Upper lobe of right lung (tissue), 1 donor: ENCODE data around the gene NHLRC3. TPM values are rescaled to one million over a fixed set of nuclear protein-coding genes. Genes with fewer than 3 reads are reported as not detected.
"Not testable (repeated sequence)": the region's sequence is repeated elsewhere in the genome, so short reads cannot be mapped to it uniquely, and the experiment has no call there.

Experiments used
- ATAC-seq: fragments of 200-7000 bp; cut with Tn5 transposase; one replicate; pipeline ENCODE4 v1.9.1; 2020; ENCODE audit warnings: mild to moderate bottlenecking, moderate library complexity
- DNase-seq: peaks from one replicate; pipeline ENCODE4 v3.0.0-alpha.2; 2020
- H3K27ac ChIP-seq: fragments of 200-600 bp; one replicate; pipeline ENCODE4 v1.8.0; 2022
- H3K27me3 ChIP-seq: fragments of 200-600 bp; one replicate; pipeline ENCODE4 v1.8.0; 2022; ENCODE audit warnings: mild to moderate bottlenecking
- H3K36me3 ChIP-seq: fragments of 200-600 bp; one replicate; pipeline ENCODE4 v1.8.0; 2022
- H3K4me1 ChIP-seq: fragments of 200-600 bp; one replicate; pipeline ENCODE4 v1.8.0; 2022
- H3K4me3 ChIP-seq: fragments of 200-600 bp; one replicate; pipeline ENCODE4 v1.8.0; 2022; ENCODE audit warnings: mild to moderate bottlenecking
- H3K9me3 ChIP-seq: fragments of 200-600 bp; one replicate; pipeline ENCODE4 v1.8.0; 2022
- intact Hi-C: fragments of 100-400 bp; cut with DNase I; formaldehyde crosslinking; loops from one replicate; pipeline ENCODE4 v1.11.0; 2022
- total RNA-seq: library from RNA; stranded (reverse); fragmentation: NEBNext Ultra II Directional; extraction: Animal tissue kit (Norgen Biotek cat#: 25700); gene quantifications from one replicate; pipeline ENCODE4 v1.2.1, GENCODE V29; 2021
- TF ChIP-seq, protein P1 (sequence below): fragments of 200-600 bp; IDR thresholded peaks from one replicate; pipeline ENCODE4 v1.8.0; 2022; ENCODE audit warnings: antibody characterized with exemption
- donor health status: DM: no; HTN: yes; CAD: no; lungs with severe emphysema.

The NHLRC3 gene
- total RNA-seq, 1 donor from 2014 or later = 28.8 TPM

DNA sequence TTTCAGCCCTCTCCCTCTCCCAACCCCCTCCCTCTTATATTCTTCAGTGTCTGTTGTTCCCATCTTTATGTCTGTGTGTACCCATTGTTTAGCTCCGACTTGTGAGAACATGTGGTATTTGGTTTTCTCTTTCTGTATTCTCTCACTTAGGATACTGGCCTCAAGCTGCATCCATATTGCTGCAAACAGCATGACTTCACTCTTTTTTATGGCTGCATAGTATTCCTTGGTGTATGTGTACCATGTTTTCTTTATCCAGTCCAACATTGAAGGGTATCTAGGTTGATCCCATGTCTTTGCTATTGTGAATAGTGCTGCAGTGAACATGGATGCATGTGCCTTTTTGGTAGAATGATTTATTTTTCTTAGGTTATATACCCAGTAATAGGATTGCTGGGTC lies 17.8 kb downstream of the NHLRC3 start:
- DNase-seq (no peak), ATAC-seq (no peak)
- Histone ChIP-seq H3K4me1 (no peaks in the 10 kb centered on the region), H3K36me3 (peaks cover 7% of the 10 kb centered on the region), H3K9me3 (no peaks in the 10 kb centered on the region), H3K27me3 (no peaks in the 10 kb centered on the region), H3K4me3 (no peak overlapping the region), H3K27ac (no peak overlapping the region)
- intact Hi-C loops = no loop called here
- TF ChIP-seq, protein P1, sequence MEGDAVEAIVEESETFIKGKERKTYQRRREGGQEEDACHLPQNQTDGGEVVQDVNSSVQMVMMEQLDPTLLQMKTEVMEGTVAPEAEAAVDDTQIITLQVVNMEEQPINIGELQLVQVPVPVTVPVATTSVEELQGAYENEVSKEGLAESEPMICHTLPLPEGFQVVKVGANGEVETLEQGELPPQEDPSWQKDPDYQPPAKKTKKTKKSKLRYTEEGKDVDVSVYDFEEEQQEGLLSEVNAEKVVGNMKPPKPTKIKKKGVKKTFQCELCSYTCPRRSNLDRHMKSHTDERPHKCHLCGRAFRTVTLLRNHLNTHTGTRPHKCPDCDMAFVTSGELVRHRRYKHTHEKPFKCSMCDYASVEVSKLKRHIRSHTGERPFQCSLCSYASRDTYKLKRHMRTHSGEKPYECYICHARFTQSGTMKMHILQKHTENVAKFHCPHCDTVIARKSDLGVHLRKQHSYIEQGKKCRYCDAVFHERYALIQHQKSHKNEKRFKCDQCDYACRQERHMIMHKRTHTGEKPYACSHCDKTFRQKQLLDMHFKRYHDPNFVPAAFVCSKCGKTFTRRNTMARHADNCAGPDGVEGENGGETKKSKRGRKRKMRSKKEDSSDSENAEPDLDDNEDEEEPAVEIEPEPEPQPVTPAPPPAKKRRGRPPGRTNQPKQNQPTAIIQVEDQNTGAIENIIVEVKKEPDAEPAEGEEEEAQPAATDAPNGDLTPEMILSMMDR = no peak

DNA sequence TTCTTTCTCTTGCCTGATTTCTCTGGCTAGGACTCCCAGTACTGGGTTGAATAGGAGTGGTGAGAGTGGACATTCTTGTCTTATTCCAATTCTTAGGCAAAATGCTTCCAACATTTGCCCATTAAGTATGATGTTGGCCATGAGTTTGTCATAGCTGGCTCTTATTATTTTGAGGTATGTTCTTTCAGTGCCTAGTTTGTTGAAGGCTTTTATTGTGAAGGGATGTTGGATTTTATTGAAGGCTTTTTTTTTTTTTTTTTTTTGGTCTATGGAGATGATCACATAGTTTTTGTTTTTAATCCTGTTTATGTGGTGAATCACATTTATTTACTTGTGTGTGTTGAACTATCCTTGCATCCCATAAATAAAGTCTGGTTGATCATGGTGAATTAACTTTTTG lies 19.8 kb downstream of the NHLRC3 start:
- no peak for ATAC-seq
- Histone ChIP-seq H3K27ac (no peak overlapping the region), H3K4me3 (no peak overlapping the region), H3K9me3 (no peaks in the 10 kb centered on the region), H3K27me3 (no peaks in the 10 kb centered on the region), H3K4me1 (no peaks in the 10 kb centered on the region), H3K36me3 (peaks cover 4% of the 10 kb centered on the region)
- TF ChIP-seq, protein P1 = no peak
- intact Hi-C loops = no loop called here
- DNase-seq = no peak

DNA sequence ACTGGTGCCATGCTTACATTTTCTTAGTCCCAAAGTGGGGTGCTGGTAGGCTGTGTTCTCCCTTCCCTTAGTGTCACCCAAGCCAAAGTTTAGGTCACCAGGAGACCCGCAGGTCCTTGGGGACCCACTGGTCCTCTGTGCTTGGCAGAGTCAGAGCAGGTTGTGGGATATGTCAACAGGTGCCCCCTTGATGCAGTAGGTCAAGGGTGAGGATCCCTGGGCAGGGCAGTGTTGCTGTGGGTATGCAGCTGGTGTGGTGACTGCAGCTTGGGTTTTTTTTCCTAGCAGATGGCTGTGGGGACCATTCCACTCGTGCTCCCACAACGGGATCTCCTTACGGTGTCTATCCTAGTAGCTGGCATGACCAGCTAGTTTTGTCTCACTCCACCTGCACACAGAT lies 23.7 kb downstream of the NHLRC3 start:
- intact Hi-C loops = no loop called here
- no peak for DNase-seq
- Histone ChIP-seq H3K27me3 (no peaks in the 10 kb centered on the region), H3K27ac (no peak overlapping the region), H3K4me1 (no peaks in the 10 kb centered on the region), H3K36me3 (no peaks in the 10 kb centered on the region), H3K9me3 (no peaks in the 10 kb centered on the region), H3K4me3 (no peak overlapping the region)
- TF ChIP-seq, protein P1 = no peak
- ATAC-seq = no peak

DNA sequence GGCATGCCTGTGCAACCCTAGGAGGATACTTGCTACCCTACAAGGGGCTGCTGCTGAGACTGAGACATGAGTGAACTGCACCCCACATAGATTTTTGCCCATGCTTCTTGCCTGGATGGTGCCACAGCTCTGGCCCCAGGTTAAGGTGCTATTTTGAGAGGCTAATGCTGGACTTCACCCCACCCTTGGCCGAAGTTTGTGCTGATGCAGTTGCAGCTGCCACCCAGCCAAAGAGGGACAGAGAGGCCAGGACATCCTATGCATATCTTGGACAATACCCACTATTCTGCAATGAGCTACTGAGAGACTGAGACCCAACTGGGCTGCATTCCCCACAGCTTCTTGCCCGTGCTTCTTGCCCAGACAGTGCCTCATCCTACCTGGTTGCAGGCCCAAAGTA lies 34.6 kb downstream of the NHLRC3 start:
- Histone ChIP-seq H3K4me3 (no peak overlapping the region), H3K9me3 (no peaks in the 10 kb centered on the region), H3K36me3 (no peaks in the 10 kb centered on the region), H3K27me3 (no peaks in the 10 kb centered on the region), H3K27ac (no peak overlapping the region), H3K4me1 (no peaks in the 10 kb centered on the region)
- intact Hi-C loops = no loop called here
- ATAC-seq = no peak
- TF ChIP-seq, protein P1 = no peak
- no peak for DNase-seq

DNA sequence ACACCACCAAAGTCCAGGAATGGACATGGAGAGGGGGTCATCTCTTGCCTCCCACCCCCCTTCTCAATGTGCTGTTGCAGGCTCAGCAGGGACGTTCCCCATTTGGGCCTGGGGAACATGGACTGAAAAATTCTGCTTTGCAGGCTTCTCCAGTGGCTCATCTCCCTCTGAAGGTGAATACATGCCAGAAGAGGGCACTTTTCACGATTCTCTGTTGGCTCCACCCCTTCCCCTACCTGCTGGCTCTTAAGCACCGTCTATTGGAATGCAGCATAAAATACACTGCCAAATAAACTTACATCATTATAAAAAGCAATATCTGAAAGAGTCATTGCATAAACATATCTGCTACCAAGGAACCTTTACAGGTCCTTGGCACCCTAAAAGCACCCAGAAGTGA lies 35.7 kb downstream of the NHLRC3 start:
- intact Hi-C loops = no loop called here

DNA sequence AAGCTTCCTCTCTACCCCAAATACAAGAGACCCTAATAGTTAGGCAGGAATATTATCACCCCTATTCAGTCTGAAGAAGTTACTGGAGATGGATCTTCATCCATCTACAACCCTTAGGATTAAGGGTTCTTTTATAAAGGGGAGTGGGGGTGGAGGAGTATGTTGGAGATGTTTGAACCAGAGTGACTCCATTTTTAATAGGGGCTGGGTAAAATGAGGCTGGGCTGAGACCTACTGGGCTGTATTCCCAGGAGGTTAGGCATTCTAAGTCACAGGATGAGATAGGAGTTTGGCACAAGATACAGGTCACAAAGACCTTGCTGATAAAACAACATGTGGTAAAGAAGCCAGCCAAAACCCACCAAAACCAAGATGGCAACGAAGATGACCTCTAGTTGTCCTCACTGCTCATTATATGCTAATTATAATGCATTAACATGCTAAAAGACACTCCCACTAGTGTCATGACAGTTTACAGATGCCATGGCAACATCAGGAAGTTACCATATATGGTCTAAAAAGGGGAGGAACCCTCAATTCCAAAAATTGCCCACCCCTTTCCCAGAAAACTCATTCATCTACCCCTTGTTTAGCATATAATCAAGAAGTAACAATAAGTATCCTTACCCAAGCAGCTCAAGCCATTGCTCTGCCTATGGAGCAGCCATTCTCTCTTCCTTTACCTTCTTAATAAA lies 48.1 kb downstream of the NHLRC3 start:
- ATAC-seq, H3K9me3 ChIP-seq, H3K4me1 ChIP-seq, DNase-seq, H3K27ac ChIP-seq, H3K4me3 ChIP-seq, H3K27me3 ChIP-seq, intact Hi-C loops, H3K36me3 ChIP-seq: not testable (repeated sequence)

More for the DNA sequence above, 35.7 kb downstream of the NHLRC3 start:
- Histone ChIP-seq H3K4me3 (no peak overlapping the region), H3K9me3 (no peaks in the 10 kb centered on the region), H3K4me1 (no peaks in the 10 kb centered on the region), H3K27me3 (no peaks in the 10 kb centered on the region), H3K27ac (no peak overlapping the region), H3K36me3 (no peaks in the 10 kb centered on the region)
- DNase-seq (no peak), ATAC-seq (no peak)
- TF ChIP-seq, protein P1 = no peak
